Parathyroid adenoma (tissue), 2 donors: Measurements from ENCODE around the gene KLF6.

Experiments
- H2AFZ ChIP-seq: fragments of 300-600 bp; sonication (generic); one replicate; pipeline ENCODE4 v1.7.0; 2017; ENCODE audit warnings: antibody characterized with exemption, mild to moderate bottlenecking
- H3K27ac ChIP-seq: fragments of 300-600 bp; sonication (generic); one replicate; pipeline ENCODE4 v1.7.0; 2017
- H3K27me3 ChIP-seq: fragments of 300-600 bp; sonication (generic); one replicate; pipeline ENCODE4 v1.7.0; 2017; ENCODE audit warnings: low read length; ENCODE audit not compliant: control insufficient read depth, insufficient read depth
- H3K36me3 ChIP-seq: fragments of 300-600 bp; sonication (generic); one replicate; pipeline ENCODE4 v1.7.0; 2017; ENCODE audit warnings: low read length; ENCODE audit not compliant: control insufficient read depth, insufficient read depth
- H3K4me1 ChIP-seq: fragments of 300-600 bp; sonication (generic); one replicate; pipeline ENCODE4 v1.7.0; 2017; ENCODE audit warnings: control low read depth
- H3K4me2 ChIP-seq: fragments of 300-600 bp; sonication (generic); one replicate; pipeline ENCODE4 v1.7.0; 2017; ENCODE audit warnings: low read length
- H3K4me3 ChIP-seq: fragments of 300-600 bp; sonication (generic); one replicate; pipeline ENCODE4 v1.7.0; 2017; ENCODE audit warnings: low read depth, low read length
- H3K79me2 ChIP-seq: fragments of 300-600 bp; sonication (generic); one replicate; pipeline ENCODE4 v1.7.0; 2017; ENCODE audit warnings: control low read depth
- H3K9ac ChIP-seq: fragments of 300-600 bp; sonication (generic); one replicate; pipeline ENCODE4 v1.7.0; 2017; ENCODE audit warnings: mild to moderate bottlenecking
- H3K9me3 ChIP-seq: fragments of 300-600 bp; sonication (generic); one replicate; pipeline ENCODE4 v1.7.0; 2017; ENCODE audit warnings: low read length; ENCODE audit not compliant: control insufficient read depth
- CTCF ChIP-seq: fragments of 300-600 bp; sonication (generic); IDR thresholded peaks from one replicate; pipeline ENCODE4 v1.7.0; 2017; ENCODE audit warnings: antibody characterized with exemption, mild to moderate bottlenecking
- donor health status: primary hyperparathyroidism.

Gene KLF6

GRCh38 chr10:3754727-3755439 lies 30.1 kb downstream of the KLF6 start:
- Histone ChIP-seq H3K79me2 (no peaks in the 10 kb centered on the region), H3K4me3 (no peak overlapping the region), H3K4me2 (no peak overlapping the region), H2AFZ (no peak overlapping the region), H3K27ac (no peak overlapping the region), H3K27me3 (no peaks in the 10 kb centered on the region), H3K9ac (no peak overlapping the region), H3K36me3 (no peaks in the 10 kb centered on the region), H3K4me1 (no peaks in the 10 kb centered on the region), H3K9me3 (no peaks in the 10 kb centered on the region)
- TF ChIP-seq CTCF, result no peak

- Histone ChIP-seq H3K9me3 (no peaks in the 10 kb centered on the region), H3K27ac (no peak overlapping the region)
Observed at GRCh38 chr10:3750854-3751253, 34.2 kb downstream of the KLF6 start.

GRCh38 chr10:3750006-3750816 lies 34.8 kb downstream of the KLF6 start:
- no peak overlapping the region for H3K4me3 ChIP-seq
- H3K9ac ChIP-seq, result no peak overlapping the region

More at GRCh38 chr10:3750854-3751253, 34.2 kb downstream of the KLF6 start:
- TF ChIP-seq CTCF, result no peak
- Histone ChIP-seq H3K4me1 (no peaks in the 10 kb centered on the region), H3K4me2 (no peak overlapping the region), H3K79me2 (no peaks in the 10 kb centered on the region), H3K36me3 (no peaks in the 10 kb centered on the region), H2AFZ (no peak overlapping the region), H3K9ac (no peak overlapping the region), H3K4me3 (no peak overlapping the region), H3K27me3 (no peaks in the 10 kb centered on the region)

GRCh38 chr10:3749600-3749999 lies 35.4 kb downstream of the KLF6 start:
- H3K79me2 ChIP-seq, result no peaks in the 10 kb centered on the region
- H3K27ac ChIP-seq, result no peak overlapping the region
- no peaks in the 10 kb centered on the region for H3K27me3 ChIP-seq
- no peaks in the 10 kb centered on the region for H3K4me1 ChIP-seq
- no peak overlapping the region for H3K4me3 ChIP-seq
- H3K9me3 ChIP-seq, result no peaks in the 10 kb centered on the region
- H3K4me2 ChIP-seq, result no peak overlapping the region
- H3K36me3 ChIP-seq, result no peaks in the 10 kb centered on the region
- H2AFZ ChIP-seq, result no peak overlapping the region
- no peak overlapping the region for H3K9ac ChIP-seq
- no peak for TF ChIP-seq CTCF

More at GRCh38 chr10:3750006-3750816, 34.8 kb downstream of the KLF6 start:
- Histone ChIP-seq H3K4me2 (no peak overlapping the region), H3K79me2 (no peaks in the 10 kb centered on the region), H2AFZ (no peak overlapping the region), H3K27ac (no peak overlapping the region), H3K4me1 (no peaks in the 10 kb centered on the region), H3K27me3 (no peaks in the 10 kb centered on the region), H3K9me3 (no peaks in the 10 kb centered on the region), H3K36me3 (no peaks in the 10 kb centered on the region)
- no peak for TF ChIP-seq CTCF
